HG02610 (cell line): Measurements from ENCODE around the gene TLR7.

Source experiments
- ATAC-seq: cut with Tn5 transposase; IDR thresholded peaks from one replicate; pipeline ENCODE4 v1.9.1; 2021; ENCODE audit warnings: mild to moderate bottlenecking, moderate library complexity; ENCODE audit not compliant: unreplicated experiment

The TLR7 gene

GRCh38 chrX:12866451-12867377 is at the start of gene TLR7:
Gene TLR7, plus strand, starts transcription at chrX:12867072. Its CDS starts 507 bp downstream, at chrX:12867579.
- ATAC-seq, result peak; percentile 43

GRCh38 chrX:12817528-12817927 is 49.3 kb upstream of the TLR7 start:
- ATAC-seq, result no peak

GRCh38 chrX:12819222-12819621 is 47.6 kb upstream of the TLR7 start:
- ATAC-seq, result no peak

GRCh38 chrX:12820737-12821136 is 46.1 kb upstream of the TLR7 start:
- no peak for ATAC-seq

- ATAC-seq, result no peak
Measured at GRCh38 chrX:12824944-12825343, 41.9 kb upstream of the TLR7 start.

GRCh38 chrX:12825801-12826200 is 41.1 kb upstream of the TLR7 start:
- ATAC-seq, result no peak

GRCh38 chrX:12843061-12843667 is 23.7 kb upstream of the TLR7 start:
- ATAC-seq, result peak; percentile 17

GRCh38 chrX:12843668-12844279 is 23.1 kb upstream of the TLR7 start:
- ATAC-seq, result peak; percentile 86

- peak; percentile 38 for ATAC-seq
Measured at GRCh38 chrX:12844319-12844718, 22.6 kb upstream of the TLR7 start.

- ATAC-seq, result no peak
Measured at GRCh38 chrX:12865359-12865758, 1.5 kb upstream of the TLR7 start.

- ATAC-seq, result no peak
Measured at GRCh38 chrX:12867685-12868084, 813 bp downstream of the TLR7 start.

GRCh38 chrX:12868747-12869146 is 1.9 kb downstream of the TLR7 start:
- ATAC-seq, result peak; percentile 64

- ATAC-seq, result no peak
Measured at GRCh38 chrX:12871257-12871656, 4.4 kb downstream of the TLR7 start.

- no peak for ATAC-seq
Measured at GRCh38 chrX:12872741-12873140, 5.9 kb downstream of the TLR7 start.

GRCh38 chrX:12874581-12874980 is 7.7 kb downstream of the TLR7 start:
- no peak for ATAC-seq

- ATAC-seq, result no peak
Measured at GRCh38 chrX:12877386-12877785, 10.5 kb downstream of the TLR7 start.

GRCh38 chrX:12878536-12878935 is 11.7 kb downstream of the TLR7 start:
- no peak for ATAC-seq

GRCh38 chrX:12881914-12882313 is 15.0 kb downstream of the TLR7 start:
- ATAC-seq, result no peak

GRCh38 chrX:12885508-12885907 is 18.6 kb downstream of the TLR7 start:
- ATAC-seq, result no peak

- no peak for ATAC-seq
Measured at GRCh38 chrX:12886545-12886944, 19.7 kb downstream of the TLR7 start.

- no peak for ATAC-seq
Measured at GRCh38 chrX:12887141-12887540, 20.3 kb downstream of the TLR7 start.

GRCh38 chrX:12887767-12888166 is 20.9 kb downstream of the TLR7 start:
- ATAC-seq, result no peak
